Neural cell (in vitro differentiated cells): ENCODE results near the gene BATF3.

Experiments
- CTCF ChIP-seq: fragments of 450-650 bp; IDR thresholded peaks from 2 replicates; pipeline ENCODE4 v1.5.1; 2014; ENCODE audit warnings: antibody characterized with exemption, mild to moderate bottlenecking, moderate library complexity; ENCODE audit not compliant: poor library complexity, severe bottlenecking
- POLR2AphosphoS5 ChIP-seq: IDR thresholded peaks from 2 replicates; pipeline ENCODE4 v1.6.1; 2012

- TF ChIP-seq CTCF (no peak), POLR2AphosphoS5 (no peak)
Observed at GRCh38 chr1:212637902-212638301, 61.7 kb downstream of the BATF3 start.
